Adrenal gland (tissue), 12 donors: ENCODE data around the gene OBP2B. TPM values are rescaled to one million over a fixed set of nuclear protein-coding genes. Genes with fewer than 3 reads are reported as not detected.

ENCODE experiments used
- DNase-seq, 7 donors: peaks; one replicate each; pipeline ENCODE4 v3.0.0-alpha.2; 2019 to 2020
- H3K27ac ChIP-seq, 5 donors: fragments of 200-600 bp; sonication (generic) in 4 of 5; 1 replicate in 3 of 5; 2 replicates in 2 of 5; pipeline versions ENCODE4 v1.5.1 to v1.8.0; 2016 to 2020; ENCODE audit warnings: mild to moderate bottlenecking in 1 of 5
- H3K27me3 ChIP-seq: fragments of 200-600 bp; 2 replicates; pipeline ENCODE4 v1.8.0; 2021
- H3K36me3 ChIP-seq, 2 donors: fragments of 200-600 bp; replicated peaks in 1 of 2; 1 replicate in 1 of 2; 2 replicates in 1 of 2; pipeline versions ENCODE4 v1.5.1 to v1.8.0; 2018 to 2022
- H3K4me1 ChIP-seq, 2 donors: fragments of 200-600 bp; replicated peaks in 1 of 2; 1 replicate in 1 of 2; 2 replicates in 1 of 2; pipeline versions ENCODE4 v1.5.1 to v1.8.0; 2018 to 2021
- H3K4me3 ChIP-seq, 4 donors: fragments of 200-600 bp; sonication (generic) in 3 of 4; one replicate each; pipeline ENCODE4 v1.5.1; 2016 to 2018
- H3K9me3 ChIP-seq, 3 donors: fragments of 200-600 bp; sonication (generic) in 1 of 3; replicated peaks in 1 of 3; 1 replicate in 2 of 3; 2 replicates in 1 of 3; pipeline versions ENCODE4 v1.5.1 to v1.8.0; 2016 to 2021
- CTCF ChIP-seq, 6 experiments: fragments of 450-650 bp in 4 of 6; fragments of 200-600 bp in 2 of 6; sonication (generic) in 1 of 6; IDR thresholded peaks; 1 replicate in 5 of 6; 2 replicates in 1 of 6; pipeline versions ENCODE4 v1.5.1 to v1.8.0; 2016 to 2021; ENCODE audit warnings: antibody characterized with exemption in 6 of 6, mild to moderate bottlenecking in 2 of 6, moderate library complexity in 1 of 6
- POLR2A ChIP-seq, 2 donors: fragments of 450-650 bp; IDR thresholded peaks; one replicate each; pipeline ENCODE4 v1.6.1; 2017; ENCODE audit warnings: antibody characterized with exemption in 2 of 2, mild to moderate bottlenecking in 2 of 2, moderate library complexity in 1 of 2
- WGBS, 4 donors: extraction: QIAGEN DNeasy Blood & Tissue Kit in 2 of 4; methylation state at CpG; one replicate each; pipeline versions ENCODE4 v1.1.5 to v1.1.7; 2013 to 2017; 5-methylcytosine and 5-hydroxymethylcytosine counted together
- intact Hi-C, 2 donors: fragments of 100-400 bp; cut with DNase I; formaldehyde crosslinking; loops; one replicate each; pipeline versions ENCODE4 v1.14.1 to v1.15.0; 2022 to 2023
- polyA plus RNA-seq, 3 donors: library from polyadenylated mRNA; stranded (reverse); fragments of 200-250 nt in 2 of 3; fragments of 350-450 nt in 1 of 3; fragmentation: Illumina TruSeq in 1 of 3; extraction: RNeasy Lipid Tissue Mini Kit (QIAGEN cat#74804) in 1 of 3; gene quantifications; one replicate each; pipeline ENCODE4 v1.2.3, GENCODE V29; 2013 to 2014
- total RNA-seq, 9 donors: library from RNA; depleted of rRNA in 4 of 9; stranded (reverse); fragments of >200 nt in 4 of 9; fragments of 120-200 nt in 1 of 9; fragmentation: NEBNext Ultra II Directional in 1 of 9; extraction: Animal tissue kit (Norgen Biotek cat#: 25700) in 1 of 9; gene quantifications; one replicate each; pipeline versions ENCODE4 v1.1.0 to v1.2.4, GENCODE V29; 2013 to 2023
- donor health status: healthy with polysubstance abuse.
- donor health status: Bipolar disorder and iron deficiency.
- donor health status: DM: yes; HTN: yes; CAD: no.
- donor health status: DM: no; HTN: no; CAD: no.
- donor health status: DM: no; HTN: no; CAD: no.
- donor health status: DM: yes; HTN: yes; CAD: no.

Gene OBP2B
- total and polyA plus RNA-seq, 12 donors = 0.11 to 0.32 TPM; not detected in 10

GRCh38 chr9:133200631-133201030, 8.4 kb downstream of the OBP2B start:
- H3K27me3 ChIP-seq = peaks cover 5% of the 10 kb centered on the region
- intact Hi-C loops = no loop called here
- H3K4me3 ChIP-seq = no peak overlapping the region
- no peaks in the 10 kb centered on the region for H3K4me1 ChIP-seq
- DNase-seq = peak in 2 of 7 donors; percentile 7 to 24
- H3K9me3 ChIP-seq = no peaks in the 10 kb centered on the region
- TF ChIP-seq POLR2A (IDR thresholded peaks at IDR 0.05) = no peak
- no peak for TF ChIP-seq CTCF (IDR thresholded peaks at IDR 0.05)
- H3K36me3 ChIP-seq = no peaks in the 10 kb centered on the region
- 83 to 90% (median 87%) methylated on average over 17 of the region's 17 CpGs for WGBS, 4 donors
- H3K27ac ChIP-seq = no peak overlapping the region

GRCh38 chr9:133199648-133200321, 9.3 kb downstream of the OBP2B start:
- Histone ChIP-seq H3K4me1 (no peaks in the 10 kb centered on the region), H3K4me3 (no peak overlapping the region), H3K36me3 (no peaks in the 10 kb centered on the region), H3K27me3 (peaks cover 5% of the 10 kb centered on the region), H3K27ac (no peak overlapping the region), H3K9me3 (no peaks in the 10 kb centered on the region)
- 41 to 68% (median 57%) methylated on average over 31 to 44 of the region's 44 CpGs for WGBS, 4 donors
- no peak for TF ChIP-seq POLR2A (IDR thresholded peaks at IDR 0.05)
- intact Hi-C loops = no loop called here
- peak in 2 of 7 donors; percentile 15 to 24 for DNase-seq

- no peak overlapping the region for H3K4me3 ChIP-seq
- no peaks in the 10 kb centered on the region for H3K4me1 ChIP-seq
- peaks cover 5% of the 10 kb centered on the region for H3K27me3 ChIP-seq
- no peak for DNase-seq
- intact Hi-C loops = no loop called here
- H3K9me3 ChIP-seq = no peaks in the 10 kb centered on the region
- no peaks in the 10 kb centered on the region for H3K36me3 ChIP-seq
- TF ChIP-seq POLR2A (IDR thresholded peaks at IDR 0.05) (no peak), CTCF (IDR thresholded peaks at IDR 0.05) (no peak)
- no peak overlapping the region for H3K27ac ChIP-seq
These were observed 14.0 kb downstream of the OBP2B start for GRCh38 chr9:133195029-133195428.

- Histone ChIP-seq H3K27me3 (peaks cover 1% of the 10 kb centered on the region), H3K4me3 (no peak overlapping the region), H3K36me3 (no peaks in the 10 kb centered on the region), H3K27ac (no peak overlapping the region), H3K4me1 (no peaks in the 10 kb centered on the region), H3K9me3 (no peaks in the 10 kb centered on the region)
- intact Hi-C loops = no loop called here
- WGBS, 4 donors = 77 to 83% (median 81%) methylated on average over 4 of the region's 4 CpGs
- TF ChIP-seq POLR2A (IDR thresholded peaks at IDR 0.05) (no peak), CTCF (IDR thresholded peaks at IDR 0.05) (no peak)
- DNase-seq = no peak
These were observed 14.5 kb downstream of the OBP2B start for GRCh38 chr9:133194597-133194996.

- WGBS, 4 donors = 36 to 67% (median 57%) methylated on average over 4 to 7 of the region's 7 CpGs
These were observed 17.1 kb downstream of the OBP2B start for GRCh38 chr9:133191989-133192388.

More at GRCh38 chr9:133191989-133192388, 17.1 kb downstream of the OBP2B start:
- Histone ChIP-seq H3K4me3 (no peak overlapping the region), H3K27ac (no peak overlapping the region), H3K27me3 (no peaks in the 10 kb centered on the region), H3K9me3 (no peaks in the 10 kb centered on the region), H3K4me1 (no peaks in the 10 kb centered on the region), H3K36me3 (no peaks in the 10 kb centered on the region)
- intact Hi-C loops = no loop called here
- DNase-seq = peak in 2 of 7 donors; percentile 11 to 12
- TF ChIP-seq CTCF (IDR thresholded peaks at IDR 0.05) (no peak), POLR2A (IDR thresholded peaks at IDR 0.05) (no peak)
